ENCODE results near the gene MRPS27.

The MRPS27 gene

DNA sequence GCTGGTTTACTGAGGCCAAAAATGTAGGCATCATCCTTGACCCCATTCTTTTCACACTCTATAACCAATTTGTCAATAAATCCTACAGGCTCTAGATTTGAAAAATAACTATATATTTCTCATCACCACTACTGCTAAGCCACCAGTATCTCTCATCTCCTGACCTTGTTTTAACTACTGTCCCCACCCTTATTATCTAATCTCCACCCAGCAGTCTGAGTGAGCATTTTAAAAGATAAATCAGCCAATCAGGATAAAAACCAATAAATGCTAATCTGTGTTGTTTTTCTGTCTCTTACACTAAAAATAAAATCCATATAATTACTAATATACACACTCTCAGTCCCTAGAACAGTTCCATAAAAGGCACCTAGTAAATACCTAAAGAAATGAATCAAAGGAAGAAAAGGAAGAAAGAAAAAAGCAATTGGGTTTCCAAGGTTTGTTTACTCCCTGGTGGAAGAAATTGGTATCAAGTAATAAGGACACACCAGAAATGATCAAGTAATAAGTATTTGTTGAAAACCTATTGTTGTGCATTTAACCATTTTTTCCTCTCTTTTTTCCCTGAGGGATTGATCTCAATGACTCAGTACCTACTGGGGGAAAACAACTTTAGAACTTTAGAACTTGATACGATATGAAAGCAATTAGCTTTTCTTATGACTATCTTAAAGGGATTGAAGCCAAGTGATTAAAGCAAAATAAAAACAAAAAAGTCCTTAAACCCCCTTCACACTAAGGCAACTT lies 19.3 kb downstream of the MRPS27 start:
- TF ChIP-seq REST (IDR thresholded peaks at IDR 0.05; ENCODE audit: insufficient read depth in 1 of 2, low read depth in 2 of 2, low read length in 2 of 2): no peak
- TF ChIP-seq TAF1 (IDR thresholded peaks at IDR 0.05; ENCODE audit: borderline replicate concordance, insufficient read depth, low read length): no peak
- TF ChIP-seq SIN3A (IDR thresholded peaks at IDR 0.05; ENCODE audit: borderline replicate concordance, insufficient read depth, low read length): no peak
- no peak for TF ChIP-seq POLR2AphosphoS5 (IDR thresholded peaks at IDR 0.05; ENCODE audit: low read depth, low read length)
- TF ChIP-seq FOXP2 (optimal IDR thresholded peaks at IDR 0.05; ENCODE audit: borderline replicate concordance, extremely low read depth, extremely low read length, insufficient read depth): no peak

GRCh38 chr5:72298711-72299110 lies 21.3 kb downstream of the MRPS27 start:
- TF ChIP-seq REST (IDR thresholded peaks at IDR 0.05; ENCODE audit: insufficient read depth in 1 of 2, low read depth in 2 of 2, low read length in 2 of 2) (no peak), POLR2AphosphoS5 (IDR thresholded peaks at IDR 0.05; ENCODE audit: low read depth, low read length) (no peak), SIN3A (IDR thresholded peaks at IDR 0.05; ENCODE audit: borderline replicate concordance, insufficient read depth, low read length) (no peak), TAF1 (IDR thresholded peaks at IDR 0.05; ENCODE audit: borderline replicate concordance, insufficient read depth, low read length) (no peak), FOXP2 (optimal IDR thresholded peaks at IDR 0.05; ENCODE audit: borderline replicate concordance, extremely low read depth, extremely low read length, insufficient read depth) (no peak)

DNA sequence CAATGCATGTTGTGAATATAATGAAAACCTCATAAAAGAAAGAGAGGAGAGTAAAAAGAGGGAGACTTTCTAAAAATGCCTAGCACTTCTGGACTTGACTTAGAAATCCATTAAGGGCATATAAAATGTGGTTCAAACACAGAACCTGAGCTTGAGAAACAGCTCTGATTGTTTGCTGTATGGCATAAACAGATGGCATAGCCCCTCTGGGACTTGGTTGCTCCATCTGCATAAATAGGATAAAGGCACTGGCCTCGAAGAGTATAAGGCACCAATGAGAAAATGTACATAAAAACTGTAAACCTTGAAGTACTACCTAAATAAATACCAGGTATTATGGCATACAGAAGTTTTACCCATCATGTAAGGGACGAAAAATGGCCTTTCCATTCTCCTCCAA lies 23.8 kb downstream of the MRPS27 start:
- TF ChIP-seq SIN3A (IDR thresholded peaks at IDR 0.05; ENCODE audit: borderline replicate concordance, insufficient read depth, low read length): no peak
- TF ChIP-seq FOXP2 (optimal IDR thresholded peaks at IDR 0.05; ENCODE audit: borderline replicate concordance, extremely low read depth, extremely low read length, insufficient read depth): no peak
- TF ChIP-seq REST (IDR thresholded peaks at IDR 0.05; ENCODE audit: insufficient read depth in 1 of 2, low read depth in 2 of 2, low read length in 2 of 2): no peak
- TF ChIP-seq TAF1 (IDR thresholded peaks at IDR 0.05; ENCODE audit: borderline replicate concordance, insufficient read depth, low read length): no peak
- TF ChIP-seq POLR2AphosphoS5 (IDR thresholded peaks at IDR 0.05; ENCODE audit: low read depth, low read length): no peak

DNA sequence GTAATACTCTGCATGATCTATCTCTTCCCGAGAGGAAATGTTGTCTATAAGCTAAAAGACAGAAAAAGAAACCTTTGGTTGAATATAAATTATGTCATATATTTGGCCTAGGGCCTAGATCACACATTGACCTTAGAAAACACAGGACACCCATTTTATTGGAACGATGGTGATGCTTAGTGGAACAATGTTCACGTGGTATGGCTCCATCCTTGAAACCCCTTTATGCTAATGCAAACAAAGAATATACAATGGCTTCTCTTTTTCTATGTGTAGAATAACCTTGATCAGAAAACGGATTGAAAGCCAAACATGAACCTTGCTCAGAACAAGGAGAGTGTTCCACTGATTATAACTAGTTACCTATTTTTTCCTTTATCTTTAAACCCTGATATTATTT lies 24.5 kb downstream of the MRPS27 start:
- TF ChIP-seq SIN3A (IDR thresholded peaks at IDR 0.05; ENCODE audit: borderline replicate concordance, insufficient read depth, low read length) (no peak), POLR2AphosphoS5 (IDR thresholded peaks at IDR 0.05; ENCODE audit: low read depth, low read length) (no peak), TAF1 (IDR thresholded peaks at IDR 0.05; ENCODE audit: borderline replicate concordance, insufficient read depth, low read length) (no peak), FOXP2 (optimal IDR thresholded peaks at IDR 0.05; ENCODE audit: borderline replicate concordance, extremely low read depth, extremely low read length, insufficient read depth) (no peak), REST (IDR thresholded peaks at IDR 0.05; ENCODE audit: insufficient read depth in 1 of 2, low read depth in 2 of 2, low read length in 2 of 2) (no peak)
